Measurements from ENCODE around the gene MRGPRX4.
"Not testable (repeated sequence)": the region's sequence is repeated elsewhere in the genome, so short reads cannot be mapped to it uniquely, and the experiment has no call there.

Gene MRGPRX4

DNA sequence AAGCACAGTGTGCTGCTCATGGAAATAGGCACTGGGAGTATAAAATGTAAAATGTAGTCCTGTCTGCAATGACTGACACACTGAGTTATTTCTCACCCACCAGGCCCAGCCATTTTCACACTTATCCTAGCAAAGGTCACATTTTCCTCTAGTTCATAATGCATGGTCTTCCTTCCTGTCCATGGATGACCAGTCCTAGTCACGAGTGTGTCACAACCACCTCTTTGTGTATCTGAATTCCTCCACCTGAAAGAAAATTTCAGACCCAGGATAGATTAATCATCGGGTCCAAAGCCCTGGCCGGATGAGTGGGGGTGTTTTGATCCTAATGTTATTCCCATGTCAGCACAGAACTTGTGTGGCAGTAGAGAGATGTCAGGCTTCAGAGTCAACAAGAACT lies at the start of gene MRGPRX4:
TSS of gene MRGPRX4 (plus strand) at position 172 of the 400 bp plus-strand sequence. CDS start 420 bp downstream, outside the sequence.
- Histone ChIP-seq H3K4me1 (no peaks in the 10 kb centered on the region), H3K9me3 (no peaks in the 10 kb centered on the region), H3K36me3 (replicated peaks) (no peaks in the 10 kb centered on the region), H3K27me3 (ENCODE audit: low read depth) (peaks cover 16% of the 10 kb centered on the region), H3K4me3 (no peak within 1 kb of the TSS)
- no peak for DNase-seq (ENCODE audit: low spot score in 2 of 2)
- in situ Hi-C loops (cut with MboI; ENCODE audit: low sequenced_read_pairs): no loop called here

DNA sequence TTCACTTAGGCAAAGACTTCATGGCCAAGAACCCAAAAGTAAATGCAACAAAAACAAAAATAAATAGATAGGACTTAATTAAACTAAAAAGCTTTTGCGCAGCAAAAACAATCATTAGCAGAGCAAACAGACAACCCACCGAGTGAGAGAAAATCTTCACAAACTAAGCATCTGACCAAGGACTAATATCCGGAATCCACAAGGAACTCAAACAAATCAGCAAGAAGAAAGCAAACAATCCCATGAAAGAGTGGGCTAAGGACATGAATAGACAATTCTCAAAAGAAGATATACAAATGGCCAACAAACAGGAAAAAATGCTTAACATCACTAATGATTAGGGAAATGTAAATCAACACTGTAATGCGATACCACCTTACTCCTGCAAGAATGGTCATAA lies 41.5 kb upstream of the MRGPRX4 start:
- H3K4me1 ChIP-seq; in situ Hi-C loops (cut with MboI; ENCODE audit: low sequenced_read_pairs); DNase-seq (ENCODE audit: low spot score in 2 of 2); H3K9me3 ChIP-seq; H3K27me3 ChIP-seq (ENCODE audit: low read depth); H3K36me3 ChIP-seq (replicated peaks); H3K4me3 ChIP-seq: not testable (repeated sequence)

DNA sequence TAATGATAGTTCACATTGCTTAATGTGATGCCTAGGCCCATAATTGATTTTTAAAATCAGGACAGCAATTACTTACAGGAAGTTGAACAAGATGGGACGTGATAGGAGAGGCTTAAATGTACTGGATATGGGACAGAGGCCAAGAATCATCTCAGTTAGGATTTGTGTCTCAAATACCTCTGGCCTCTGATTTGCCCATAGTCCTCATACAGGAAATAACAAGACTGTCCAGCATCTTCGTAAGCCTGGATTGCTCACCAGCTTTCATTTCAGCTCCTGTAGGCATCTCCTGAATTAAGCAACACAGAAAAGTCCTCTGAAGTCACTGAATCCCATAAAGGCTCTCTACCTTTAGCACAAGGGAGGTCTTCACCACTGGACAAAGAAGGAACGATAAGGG lies 40.3 kb upstream of the MRGPRX4 start, which contains the start of gene MRGPRX3:
TSS of gene MRGPRX3 (plus strand) at position 231 of the 400 bp plus-strand sequence. CDS start 4,632 bp downstream, outside the sequence.
- Histone ChIP-seq H3K9me3 (no peaks in the 10 kb centered on the region), H3K27me3 (ENCODE audit: low read depth) (peaks cover 8% of the 10 kb centered on the region), H3K4me3 (no peak within 1 kb of the TSS), H3K4me1 (no peaks in the 10 kb centered on the region), H3K36me3 (replicated peaks) (no peaks in the 10 kb centered on the region)
- in situ Hi-C loops (cut with MboI; ENCODE audit: low sequenced_read_pairs): no loop called here
- DNase-seq (ENCODE audit: low spot score in 2 of 2): no peak

DNA sequence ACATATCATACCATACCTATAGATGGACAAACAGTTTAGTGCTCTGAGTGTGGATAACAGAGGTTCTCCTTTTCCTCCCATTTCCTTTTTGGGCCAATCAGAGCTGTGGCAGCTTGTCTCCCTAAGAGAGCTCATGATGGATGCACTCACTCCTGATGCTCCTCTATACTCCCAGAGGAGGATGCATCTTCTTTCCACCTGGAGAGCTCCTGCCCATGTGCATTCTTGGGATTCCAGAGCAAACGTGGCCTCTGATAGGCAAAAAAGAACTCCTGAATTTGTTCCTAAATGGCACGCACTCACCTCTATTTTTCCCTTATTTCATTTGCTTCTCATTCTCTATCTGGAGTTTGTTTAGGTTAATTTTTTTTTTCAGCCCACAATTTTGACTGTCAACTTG lies 37.3 kb upstream of the MRGPRX4 start:
- H3K9me3 ChIP-seq: no peaks in the 10 kb centered on the region
- H3K36me3 ChIP-seq (replicated peaks): no peaks in the 10 kb centered on the region
- no peak for DNase-seq (ENCODE audit: low spot score in 2 of 2)
- H3K4me1 ChIP-seq: no peaks in the 10 kb centered on the region
- no peak overlapping the region for H3K4me3 ChIP-seq
- in situ Hi-C loops (cut with MboI; ENCODE audit: low sequenced_read_pairs): no loop called here
- peaks cover 11% of the 10 kb centered on the region for H3K27me3 ChIP-seq (ENCODE audit: low read depth)

DNA sequence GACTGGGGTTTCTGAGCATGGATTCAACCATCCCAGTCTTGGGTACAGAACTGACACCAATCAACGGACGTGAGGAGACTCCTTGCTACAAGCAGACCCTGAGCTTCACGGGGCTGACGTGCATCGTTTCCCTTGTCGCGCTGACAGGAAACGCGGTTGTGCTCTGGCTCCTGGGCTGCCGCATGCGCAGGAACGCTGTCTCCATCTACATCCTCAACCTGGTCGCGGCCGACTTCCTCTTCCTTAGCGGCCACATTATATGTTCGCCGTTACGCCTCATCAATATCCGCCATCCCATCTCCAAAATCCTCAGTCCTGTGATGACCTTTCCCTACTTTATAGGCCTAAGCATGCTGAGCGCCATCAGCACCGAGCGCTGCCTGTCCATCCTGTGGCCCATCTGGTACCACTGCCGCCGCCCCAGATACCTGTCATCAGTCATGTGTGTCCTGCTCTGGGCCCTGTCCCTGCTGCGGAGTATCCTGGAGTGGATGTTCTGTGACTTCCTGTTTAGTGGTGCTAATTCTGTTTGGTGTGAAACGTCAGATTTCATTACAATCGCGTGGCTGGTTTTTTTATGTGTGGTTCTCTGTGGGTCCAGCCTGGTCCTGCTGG lies 35.3 kb upstream of the MRGPRX4 start:
- no peaks in the 10 kb centered on the region for H3K36me3 ChIP-seq (replicated peaks)
- H3K4me3 ChIP-seq: no peak overlapping the region
- no peaks in the 10 kb centered on the region for H3K9me3 ChIP-seq
- H3K4me1 ChIP-seq: no peaks in the 10 kb centered on the region
- DNase-seq (ENCODE audit: low spot score in 2 of 2): no peak
- in situ Hi-C loops (cut with MboI; ENCODE audit: low sequenced_read_pairs): no loop called here
- peaks cover 7% of the 10 kb centered on the region; the same call in 1 of the 2 replicates for H3K27me3 ChIP-seq (ENCODE audit: low read depth)

DNA sequence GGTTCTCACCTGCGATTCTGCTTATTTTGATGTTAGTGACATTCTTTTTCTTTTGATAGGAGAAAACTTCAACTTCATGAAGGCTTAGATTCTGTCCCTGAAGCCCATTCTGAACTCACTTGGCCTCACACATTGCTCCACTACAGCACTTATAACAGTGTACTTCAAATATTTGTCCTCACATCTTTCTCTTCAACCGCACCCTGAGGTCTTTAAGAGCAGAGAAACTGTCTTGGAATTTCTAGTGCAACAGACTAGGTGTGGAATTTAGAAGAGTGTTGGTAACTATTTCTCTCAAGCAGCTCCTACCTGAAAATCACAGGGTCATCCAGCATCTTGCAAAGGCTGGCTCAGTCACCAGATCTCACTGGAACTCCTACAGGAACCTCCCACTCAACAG lies 32.5 kb upstream of the MRGPRX4 start:
- Histone ChIP-seq H3K36me3 (replicated peaks) (no peaks in the 10 kb centered on the region), H3K4me3 (no peak overlapping the region), H3K9me3 (no peaks in the 10 kb centered on the region), H3K4me1 (no peaks in the 10 kb centered on the region), H3K27me3 (ENCODE audit: low read depth) (peaks cover 8% of the 10 kb centered on the region)
- in situ Hi-C loops (cut with MboI; ENCODE audit: low sequenced_read_pairs): no loop called here
- no peak for DNase-seq (ENCODE audit: low spot score in 2 of 2)

DNA sequence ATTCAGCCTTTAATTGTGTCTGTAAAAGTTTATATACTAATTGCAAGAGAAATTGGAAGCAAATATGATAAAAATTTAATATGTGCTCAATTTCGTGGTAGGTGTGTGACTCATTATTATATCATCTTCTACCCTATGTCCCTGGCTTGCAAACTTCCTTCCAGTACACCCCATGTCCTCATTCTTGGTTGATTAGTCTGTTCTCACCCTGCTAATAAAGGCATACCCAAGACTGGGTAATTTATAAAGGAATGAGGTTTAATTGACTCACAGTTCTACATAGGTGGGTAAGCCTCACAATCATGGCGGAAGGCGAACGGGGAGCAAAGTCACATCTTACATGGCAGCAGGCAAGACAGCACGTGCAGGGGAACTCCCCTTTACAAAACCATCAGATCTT lies 28.4 kb upstream of the MRGPRX4 start:
- no peak for DNase-seq (ENCODE audit: low spot score in 2 of 2)
- in situ Hi-C loops (cut with MboI; ENCODE audit: low sequenced_read_pairs): no loop called here
- Histone ChIP-seq H3K9me3 (no peaks in the 10 kb centered on the region), H3K27me3 (ENCODE audit: low read depth) (peaks cover 7% of the 10 kb centered on the region), H3K4me1 (no peaks in the 10 kb centered on the region), H3K4me3 (no peak overlapping the region), H3K36me3 (replicated peaks) (no peaks in the 10 kb centered on the region)

DNA sequence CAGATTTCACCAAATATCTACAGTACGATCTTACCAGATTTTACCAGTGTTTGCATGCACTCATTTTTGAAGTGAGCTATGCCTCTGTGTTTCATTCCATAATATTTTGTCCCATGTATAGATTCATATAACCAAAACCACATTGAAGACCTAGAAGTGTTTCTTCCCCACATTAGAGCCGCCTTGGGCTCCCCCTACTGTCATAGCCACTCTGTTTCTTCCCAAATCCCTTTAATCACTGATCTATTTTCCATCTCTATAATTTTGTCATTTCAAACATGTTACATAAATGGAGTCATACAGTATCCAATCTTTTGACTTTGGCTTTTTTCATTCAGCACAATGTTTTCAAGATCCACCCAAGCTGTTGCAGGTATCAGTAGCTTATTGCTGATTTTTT lies 27.6 kb upstream of the MRGPRX4 start:
- Histone ChIP-seq H3K36me3 (replicated peaks) (no peaks in the 10 kb centered on the region), H3K4me3 (no peak overlapping the region), H3K4me1 (no peaks in the 10 kb centered on the region), H3K27me3 (ENCODE audit: low read depth) (peaks cover 7% of the 10 kb centered on the region; the same call in 1 of the 2 replicates), H3K9me3 (no peaks in the 10 kb centered on the region)
- peak; percentile 7 to 37 for DNase-seq (ENCODE audit: low spot score in 2 of 2)
- in situ Hi-C loops (cut with MboI; ENCODE audit: low sequenced_read_pairs): no loop called here

DNA sequence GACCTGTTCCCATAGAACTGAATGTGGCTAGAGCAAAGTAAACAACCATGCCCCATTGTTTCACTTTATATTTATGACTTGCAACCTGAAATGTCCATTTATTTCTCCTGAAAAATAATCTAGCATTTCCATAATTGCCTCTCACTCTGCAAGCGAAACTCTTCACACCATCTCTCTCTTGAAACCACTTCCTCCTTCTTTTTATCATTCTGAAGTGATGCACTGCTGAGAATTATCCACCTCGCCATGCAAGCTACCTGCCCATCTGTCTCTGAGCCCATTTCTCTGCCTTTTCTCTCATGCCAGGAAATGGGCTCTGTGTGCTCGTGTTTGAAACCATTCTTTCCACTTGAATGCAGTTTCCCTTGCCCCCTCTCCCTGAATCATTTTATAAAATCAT lies 26.8 kb upstream of the MRGPRX4 start:
- DNase-seq (ENCODE audit: low spot score in 2 of 2): no peak
- in situ Hi-C loops (cut with MboI; ENCODE audit: low sequenced_read_pairs): no loop called here
- Histone ChIP-seq H3K4me1 (no peaks in the 10 kb centered on the region), H3K36me3 (replicated peaks) (no peaks in the 10 kb centered on the region), H3K27me3 (ENCODE audit: low read depth) (peaks cover 10% of the 10 kb centered on the region; the same call in 1 of the 2 replicates), H3K4me3 (no peak overlapping the region), H3K9me3 (no peaks in the 10 kb centered on the region)

DNA sequence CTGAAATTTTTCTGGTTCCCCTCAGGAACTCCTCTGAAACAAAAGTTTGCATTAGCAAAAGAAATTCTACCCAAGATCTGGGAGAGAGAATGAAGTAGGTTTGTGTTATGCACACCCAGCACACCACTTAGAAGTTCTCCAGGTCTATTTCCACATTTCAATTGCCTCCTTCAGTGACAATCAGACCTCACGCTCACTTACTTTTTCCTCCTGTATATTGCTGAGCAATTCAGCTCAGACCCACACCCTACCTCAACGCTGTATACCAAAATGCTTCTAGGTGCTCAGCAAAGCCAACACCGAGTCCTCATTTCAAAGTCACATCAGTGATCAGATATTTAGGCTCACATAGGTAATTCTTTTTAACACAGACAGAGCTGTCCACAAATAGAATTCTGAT lies 21.1 kb upstream of the MRGPRX4 start:
- Histone ChIP-seq H3K36me3 (replicated peaks) (no peaks in the 10 kb centered on the region), H3K4me1 (no peaks in the 10 kb centered on the region), H3K27me3 (ENCODE audit: low read depth) (peaks cover 9% of the 10 kb centered on the region; the same call in 1 of the 2 replicates), H3K9me3 (no peaks in the 10 kb centered on the region), H3K4me3 (no peak overlapping the region)
- DNase-seq (ENCODE audit: low spot score in 2 of 2): no peak
- in situ Hi-C loops (cut with MboI; ENCODE audit: low sequenced_read_pairs): no loop called here

DNA sequence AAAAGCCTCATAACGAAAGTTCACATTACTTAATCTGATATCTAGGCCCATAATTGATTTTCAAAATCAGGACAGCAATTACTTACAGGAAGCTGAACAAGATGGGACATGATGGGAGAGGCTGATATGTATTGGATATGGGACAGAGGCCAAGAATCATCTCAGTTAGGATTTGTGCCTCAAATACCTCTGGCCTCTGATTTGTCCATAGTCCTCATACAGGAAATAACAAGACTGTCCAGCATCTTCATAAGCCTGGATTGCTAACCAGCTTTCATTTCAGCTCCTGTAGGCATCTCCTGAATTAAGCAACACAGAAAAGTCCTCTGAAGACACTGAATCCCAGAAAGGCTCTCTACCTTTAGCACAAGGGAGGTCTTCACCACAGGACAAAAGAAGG lies 4.3 kb upstream of the MRGPRX4 start:
- H3K4me3 ChIP-seq: no peak overlapping the region
- H3K9me3 ChIP-seq: no peaks in the 10 kb centered on the region
- H3K27me3 ChIP-seq (ENCODE audit: low read depth): peaks cover 4% of the 10 kb centered on the region; the same call in 1 of the 2 replicates
- in situ Hi-C loops (cut with MboI; ENCODE audit: low sequenced_read_pairs): no loop called here
- DNase-seq (ENCODE audit: low spot score in 2 of 2): no peak
- H3K4me1 ChIP-seq: no peaks in the 10 kb centered on the region
- H3K36me3 ChIP-seq (replicated peaks): no peaks in the 10 kb centered on the region

DNA sequence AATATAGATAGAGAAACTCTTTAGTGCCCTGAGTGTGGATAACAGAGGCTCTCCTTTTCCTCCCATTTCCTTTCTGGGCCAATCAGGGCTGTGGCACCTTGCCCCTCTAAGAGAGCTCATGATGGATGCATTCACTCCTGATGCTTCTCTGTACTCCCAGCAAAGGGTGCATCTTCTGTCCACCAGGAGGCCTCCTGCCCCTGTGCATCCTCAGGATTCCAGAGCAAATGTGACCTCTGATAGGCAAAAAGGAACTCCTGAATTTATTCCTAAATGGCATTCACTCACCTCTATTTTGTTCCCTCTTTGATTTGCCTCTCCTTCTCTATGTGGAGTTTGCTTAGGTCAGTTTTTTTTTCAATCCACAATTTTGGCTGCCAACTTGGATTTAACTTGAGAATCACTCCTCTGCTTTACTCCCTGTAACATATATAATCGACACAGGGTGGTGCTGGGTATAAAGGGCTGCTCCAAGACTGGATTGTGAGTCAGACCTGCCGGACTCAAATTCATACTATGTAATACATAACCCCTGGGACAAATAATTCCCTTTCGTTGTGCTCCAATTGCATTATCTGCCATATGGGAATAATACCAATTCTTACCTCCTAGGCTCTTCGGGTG lies 1.1 kb upstream of the MRGPRX4 start:
- H3K36me3 ChIP-seq (replicated peaks): no peaks in the 10 kb centered on the region
- no peaks in the 10 kb centered on the region for H3K4me1 ChIP-seq
- H3K27me3 ChIP-seq (ENCODE audit: low read depth): peaks cover 16% of the 10 kb centered on the region
- no peak overlapping the region for H3K4me3 ChIP-seq
- DNase-seq (ENCODE audit: low spot score in 2 of 2): peak; percentile 37 to 57
- no peaks in the 10 kb centered on the region for H3K9me3 ChIP-seq
- in situ Hi-C loops (cut with MboI; ENCODE audit: low sequenced_read_pairs): no loop called here

DNA sequence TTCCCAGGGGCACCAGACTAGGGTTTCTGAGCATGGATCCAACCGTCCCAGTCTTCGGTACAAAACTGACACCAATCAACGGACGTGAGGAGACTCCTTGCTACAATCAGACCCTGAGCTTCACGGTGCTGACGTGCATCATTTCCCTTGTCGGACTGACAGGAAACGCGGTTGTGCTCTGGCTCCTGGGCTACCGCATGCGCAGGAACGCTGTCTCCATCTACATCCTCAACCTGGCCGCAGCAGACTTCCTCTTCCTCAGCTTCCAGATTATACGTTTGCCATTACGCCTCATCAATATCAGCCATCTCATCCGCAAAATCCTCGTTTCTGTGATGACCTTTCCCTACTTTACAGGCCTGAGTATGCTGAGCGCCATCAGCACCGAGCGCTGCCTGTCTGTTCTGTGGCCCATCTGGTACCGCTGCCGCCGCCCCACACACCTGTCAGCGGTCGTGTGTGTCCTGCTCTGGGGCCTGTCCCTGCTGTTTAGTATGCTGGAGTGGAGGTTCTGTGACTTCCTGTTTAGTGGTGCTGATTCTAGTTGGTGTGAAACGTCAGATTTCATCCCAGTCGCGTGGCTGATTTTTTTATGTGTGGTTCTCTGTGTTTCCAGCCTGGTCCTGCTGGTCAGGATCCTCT lies 709 bp downstream of the MRGPRX4 start:
- H3K4me3 ChIP-seq: no peak overlapping the region
- H3K4me1 ChIP-seq: no peaks in the 10 kb centered on the region
- H3K9me3 ChIP-seq: no peaks in the 10 kb centered on the region
- H3K27me3 ChIP-seq (ENCODE audit: low read depth): peaks cover 16% of the 10 kb centered on the region
- no peak for DNase-seq (ENCODE audit: low spot score in 2 of 2)
- no peaks in the 10 kb centered on the region for H3K36me3 ChIP-seq (replicated peaks)
- in situ Hi-C loops (cut with MboI; ENCODE audit: low sequenced_read_pairs): no loop called here

DNA sequence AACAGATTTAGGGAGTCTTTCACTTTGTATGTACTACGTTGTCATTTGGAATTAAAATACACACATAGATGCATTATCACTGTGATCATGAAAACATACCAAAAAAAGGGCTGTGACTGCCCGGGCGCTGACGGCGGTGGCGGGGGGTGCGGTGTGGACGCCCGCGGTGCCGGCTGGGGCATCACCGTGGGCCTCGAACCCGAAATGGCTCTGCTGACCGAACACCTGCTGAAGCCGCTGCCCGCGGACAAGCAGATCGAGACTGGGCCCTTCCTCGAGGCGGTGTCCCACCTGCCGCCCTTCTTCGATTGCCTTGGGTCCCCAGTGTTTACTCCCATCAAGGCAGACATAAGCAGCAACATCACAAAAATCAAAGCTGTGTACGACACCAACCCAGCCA lies 16.2 kb downstream of the MRGPRX4 start:
- Histone ChIP-seq H3K4me3 (no peak overlapping the region), H3K36me3 (replicated peaks) (no peaks in the 10 kb centered on the region), H3K4me1 (no peaks in the 10 kb centered on the region), H3K9me3 (no peaks in the 10 kb centered on the region), H3K27me3 (ENCODE audit: low read depth) (peaks cover 19% of the 10 kb centered on the region)
- DNase-seq (ENCODE audit: low spot score in 2 of 2): no peak
- in situ Hi-C loops (cut with MboI; ENCODE audit: low sequenced_read_pairs): no loop called here
